NCI-H446 treated with DMSO at 0.1 percent for 48 hours (cell line): ENCODE results near the gene TTC7B.

Experiments
- DNase-seq: peaks from one replicate; lab custom pipeline; 2025; lab: John Stamatoyannopoulos, UW

Gene TTC7B

DNA sequence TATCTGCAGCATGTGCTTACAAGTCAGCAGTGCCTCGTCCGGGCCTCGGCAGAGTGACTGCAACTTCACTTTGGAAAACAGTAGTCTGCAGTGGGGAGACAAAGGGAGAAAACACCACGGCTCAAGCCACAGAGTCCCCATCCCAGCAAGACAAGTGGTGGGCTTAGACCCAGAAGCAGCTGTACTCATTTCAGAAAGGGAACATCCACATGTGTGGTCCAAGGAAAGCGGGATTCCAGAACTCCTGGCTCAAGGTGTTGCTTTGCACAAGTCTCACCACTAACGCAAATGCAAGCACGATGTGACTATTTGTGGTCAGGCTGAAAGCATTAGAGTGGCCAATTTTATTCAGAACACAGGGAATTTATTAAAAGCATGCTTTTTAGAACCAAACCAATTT lies 198.3 kb downstream of the TTC7B start:
- DNase-seq, result no peak

DNA sequence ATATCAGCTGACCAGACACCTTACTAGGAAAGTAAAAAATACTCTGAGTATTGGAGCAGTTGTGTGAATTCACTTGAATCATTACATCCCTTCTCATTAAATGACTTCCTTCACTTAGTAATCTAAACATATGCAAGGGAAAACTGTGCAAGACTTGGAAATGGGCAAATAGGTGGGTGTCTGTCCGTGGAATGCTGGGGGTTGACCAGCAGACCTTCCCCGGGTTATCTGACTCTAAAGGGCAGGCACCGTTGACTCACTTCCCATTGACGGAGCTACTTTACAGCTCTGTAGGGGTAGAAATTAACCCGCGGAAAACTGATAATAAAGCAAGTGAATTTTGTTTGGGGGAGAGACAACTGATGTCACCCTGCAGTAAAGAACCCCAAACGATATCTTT lies 199.3 kb downstream of the TTC7B start:
- DNase-seq, result no peak

DNA sequence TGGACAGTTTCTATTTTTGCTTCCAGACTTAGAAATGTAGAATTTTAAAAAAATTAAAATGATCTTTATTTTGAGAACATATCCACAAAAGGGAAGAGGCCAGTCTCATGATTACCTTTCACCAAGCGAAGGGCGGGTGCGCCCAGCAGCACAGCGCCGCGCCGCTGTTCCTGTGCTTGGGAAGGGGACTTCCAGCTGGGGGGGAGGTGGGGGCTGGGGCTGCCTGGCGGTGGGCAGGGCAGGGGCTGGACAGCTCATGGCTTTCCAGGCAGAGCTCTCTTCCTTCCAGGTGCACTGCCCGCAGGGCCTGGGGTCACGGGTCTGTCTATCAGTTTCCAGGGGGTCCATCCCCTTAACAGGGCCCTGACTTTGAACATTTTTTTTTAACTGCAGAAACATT lies 199.9 kb downstream of the TTC7B start:
- no peak for DNase-seq

DNA sequence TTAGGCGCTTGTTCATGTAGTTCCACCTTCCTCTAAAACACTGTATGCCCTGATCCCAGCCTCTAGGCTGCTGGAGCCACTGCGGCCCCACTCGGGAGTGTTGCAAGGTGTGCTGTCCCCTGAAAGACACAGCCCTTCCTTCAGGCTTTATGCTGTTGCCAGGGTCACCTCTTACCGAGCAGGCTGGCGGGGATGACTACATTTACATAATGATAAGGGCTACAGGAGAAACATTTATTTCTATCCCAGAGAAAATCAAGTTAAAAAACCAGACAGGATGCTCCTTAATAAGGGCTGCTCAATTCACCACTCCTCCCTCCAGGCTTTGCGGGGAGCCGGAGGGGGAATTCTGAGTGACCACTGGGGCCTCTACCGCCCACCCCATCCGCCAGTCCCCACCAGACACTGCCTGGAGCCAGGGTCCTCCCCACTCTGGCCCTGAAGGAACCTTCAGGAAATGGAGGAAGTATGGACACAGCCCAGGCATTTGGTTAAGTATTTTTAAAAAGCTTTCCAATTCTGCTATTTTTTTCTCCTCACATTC lies 200.6 kb downstream of the TTC7B start:
- DNase-seq, result no peak

DNA sequence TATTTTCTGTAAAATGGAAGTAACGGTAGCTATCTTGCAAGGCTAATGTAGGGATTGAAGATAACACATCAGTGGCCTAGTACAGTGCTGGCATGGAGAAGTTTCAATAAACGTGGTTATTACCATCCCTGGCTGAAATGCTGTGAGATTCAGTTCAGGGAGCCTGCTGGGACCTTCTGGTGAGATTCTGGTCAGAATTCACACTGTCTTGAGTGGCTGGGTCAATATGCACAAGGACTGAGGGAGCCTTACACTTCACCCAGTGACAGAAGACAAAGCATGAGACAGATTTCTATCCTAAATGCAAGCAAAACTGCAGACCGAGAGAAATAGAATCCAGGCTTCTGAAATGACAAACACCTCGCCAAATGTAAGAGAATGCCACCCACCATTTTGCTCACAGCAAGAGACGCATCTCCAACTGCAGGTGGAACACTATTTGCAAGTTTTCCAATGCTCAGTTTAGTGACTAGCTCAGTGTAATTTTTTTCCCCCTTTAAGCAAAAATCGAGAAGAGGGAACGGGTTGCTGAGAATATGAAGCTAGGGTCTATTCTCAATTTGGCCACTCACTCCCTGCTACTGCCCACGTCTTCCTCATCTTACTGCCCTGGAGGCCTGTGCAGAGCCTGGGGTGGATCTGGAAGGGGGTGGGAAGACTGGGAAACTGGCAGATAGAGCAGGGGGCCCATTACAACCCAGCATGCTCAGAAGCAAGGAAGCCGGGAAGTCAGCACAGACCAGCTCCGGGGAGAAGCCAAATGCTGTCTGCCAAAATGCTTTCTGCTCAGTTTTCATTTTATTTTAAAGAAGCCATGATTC lies 201.3 kb downstream of the TTC7B start:
- DNase-seq, result no peak

DNA sequence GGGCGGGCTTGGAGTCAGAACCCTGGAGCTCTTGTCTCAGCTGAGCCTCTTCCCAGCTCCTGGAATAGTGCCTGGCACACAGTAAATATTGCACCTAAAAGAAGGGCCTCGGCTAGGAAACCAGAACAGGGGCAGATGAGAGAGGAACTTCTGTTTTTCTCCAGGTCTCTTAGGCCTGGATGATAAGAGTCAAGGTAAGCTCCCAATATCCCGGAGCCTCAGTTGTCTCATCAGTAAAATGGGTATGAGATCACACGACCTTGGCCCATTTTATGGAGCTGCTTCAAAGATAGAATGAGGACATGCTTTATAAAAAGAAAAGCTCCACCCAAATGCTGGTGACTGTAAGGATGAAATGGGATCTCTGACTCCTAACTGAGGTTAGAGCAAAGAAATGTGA lies 202.2 kb downstream of the TTC7B start:
- DNase-seq, result no peak

DNA sequence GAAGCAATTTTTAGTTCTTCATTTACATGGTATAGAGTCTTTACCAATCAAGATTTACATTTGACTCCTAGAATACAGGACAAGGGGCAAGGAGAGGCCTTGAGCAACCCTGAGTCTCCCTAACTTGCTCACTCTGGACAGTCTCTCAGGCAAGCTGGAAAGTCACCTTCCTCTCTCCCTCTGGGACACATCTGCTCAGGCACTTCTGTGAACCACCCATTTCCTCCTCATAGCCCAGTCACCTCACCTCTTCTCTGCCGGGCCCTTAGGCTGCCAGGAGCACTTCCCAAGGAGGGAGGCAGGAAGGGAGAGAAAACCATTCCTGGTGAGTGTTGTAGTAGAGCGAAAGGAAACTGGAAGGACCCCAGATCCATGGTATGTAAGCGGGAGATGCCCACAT lies 202.8 kb downstream of the TTC7B start:
- DNase-seq, result no peak

DNA sequence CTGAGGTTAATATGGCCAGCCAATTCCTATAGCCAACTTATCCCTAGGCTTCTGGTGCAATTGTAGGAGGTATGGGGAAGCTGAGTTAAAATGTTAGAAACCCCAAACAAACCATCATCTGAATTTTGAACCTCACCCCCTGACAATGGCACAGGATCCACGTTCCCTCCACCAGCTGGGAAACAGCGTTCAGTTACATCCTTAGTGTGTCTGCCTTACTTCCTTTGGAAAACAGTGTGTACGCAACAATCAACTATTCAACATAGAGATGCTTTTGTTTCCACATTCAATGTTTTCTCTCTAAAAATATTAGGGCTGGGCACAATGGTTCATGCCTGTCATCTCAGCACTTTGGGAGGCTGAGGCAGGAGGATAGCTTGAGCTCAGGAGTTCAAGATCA lies 203.4 kb downstream of the TTC7B start:
- no peak for DNase-seq

DNA sequence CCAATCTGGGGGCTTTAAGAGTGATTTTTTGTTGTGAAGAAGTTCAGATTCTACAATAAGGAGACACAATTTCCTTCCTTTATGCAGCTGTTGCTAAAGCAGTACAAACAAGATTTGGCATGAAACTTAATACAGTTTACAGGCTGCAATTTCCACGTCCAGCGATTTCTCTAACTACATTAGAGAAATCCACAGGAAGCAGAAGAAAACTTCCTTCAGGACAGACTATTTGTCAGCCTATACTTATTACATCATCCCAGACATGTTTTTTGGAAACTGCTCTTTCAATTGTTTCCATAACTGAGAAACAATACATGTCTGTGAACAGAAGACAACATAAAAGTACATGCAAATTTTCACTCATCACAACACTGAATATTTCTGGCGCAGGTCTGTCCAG lies 204.3 kb downstream of the TTC7B start:
- no peak for DNase-seq

DNA sequence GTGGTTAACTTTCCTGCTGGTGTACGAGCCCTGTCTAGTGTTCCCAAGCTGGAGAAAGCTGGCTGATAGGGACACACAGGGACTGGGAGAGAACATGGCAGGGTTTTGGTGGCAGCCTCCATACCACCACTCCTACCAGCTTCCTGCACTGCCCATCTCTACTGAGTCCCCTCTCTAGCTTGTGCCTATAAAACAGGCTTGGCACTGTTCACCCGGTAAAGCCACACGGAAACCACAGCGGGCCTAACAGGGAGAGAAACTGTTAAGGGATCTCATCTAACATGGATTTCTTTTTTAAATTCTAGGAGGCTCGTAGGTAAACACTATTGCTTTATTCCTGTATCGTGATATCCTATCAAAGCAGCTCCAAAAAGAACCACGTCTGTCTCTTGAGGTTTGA lies 204.7 kb downstream of the TTC7B start:
- no peak for DNase-seq

DNA sequence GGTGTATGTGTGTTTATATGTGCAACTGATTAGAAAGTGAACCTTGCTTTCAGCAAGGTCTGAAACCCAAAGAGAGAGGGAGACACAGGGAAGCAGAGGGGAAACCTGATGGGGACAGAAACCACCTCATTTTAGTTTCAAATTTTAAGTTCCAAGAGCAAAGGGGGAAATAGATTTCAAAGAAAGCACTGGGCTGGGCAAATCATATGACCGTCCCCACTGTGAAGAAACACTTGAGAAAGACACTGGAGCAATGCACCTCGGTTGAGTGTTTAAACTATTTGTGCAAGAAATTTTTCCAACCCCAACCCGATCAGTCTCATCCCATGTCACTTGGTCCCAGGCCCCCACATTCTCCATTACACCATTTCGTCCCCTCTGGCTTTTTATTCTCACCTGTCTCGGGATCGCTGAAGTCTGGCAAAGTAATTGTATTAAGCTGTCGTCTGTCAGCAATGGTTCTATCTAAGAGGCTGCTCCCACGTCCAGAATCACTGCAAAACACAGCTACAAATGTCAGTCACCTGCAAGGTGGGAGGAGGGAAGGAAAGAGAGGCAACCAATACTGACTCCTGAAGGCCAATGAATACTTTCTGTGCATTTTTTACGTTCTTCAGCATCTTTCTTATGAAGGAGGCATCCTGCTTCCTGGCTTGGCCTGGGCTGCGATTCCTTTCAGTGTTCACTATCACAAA lies 205.7 kb downstream of the TTC7B start:
- no peak for DNase-seq

DNA sequence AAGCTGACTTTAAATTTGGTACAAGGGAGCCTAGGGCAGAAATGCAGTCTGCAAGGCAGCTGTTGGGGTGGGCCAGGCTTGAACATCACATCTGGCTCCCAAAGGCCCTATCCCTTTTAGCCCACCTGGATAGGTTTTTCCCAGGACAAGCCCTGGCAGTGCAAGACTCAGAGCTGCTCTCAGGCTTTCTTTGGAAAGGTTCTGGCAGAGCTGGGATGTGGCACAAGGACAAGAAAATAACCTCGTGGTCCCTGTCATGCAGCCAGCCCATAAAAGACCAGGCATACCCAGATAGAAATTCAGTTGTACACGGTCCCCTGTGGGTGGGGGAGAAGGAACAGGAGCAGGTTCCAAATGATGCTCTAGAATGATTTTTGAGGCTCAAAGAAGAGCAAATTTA lies 206.9 kb downstream of the TTC7B start:
- DNase-seq, result no peak

DNA sequence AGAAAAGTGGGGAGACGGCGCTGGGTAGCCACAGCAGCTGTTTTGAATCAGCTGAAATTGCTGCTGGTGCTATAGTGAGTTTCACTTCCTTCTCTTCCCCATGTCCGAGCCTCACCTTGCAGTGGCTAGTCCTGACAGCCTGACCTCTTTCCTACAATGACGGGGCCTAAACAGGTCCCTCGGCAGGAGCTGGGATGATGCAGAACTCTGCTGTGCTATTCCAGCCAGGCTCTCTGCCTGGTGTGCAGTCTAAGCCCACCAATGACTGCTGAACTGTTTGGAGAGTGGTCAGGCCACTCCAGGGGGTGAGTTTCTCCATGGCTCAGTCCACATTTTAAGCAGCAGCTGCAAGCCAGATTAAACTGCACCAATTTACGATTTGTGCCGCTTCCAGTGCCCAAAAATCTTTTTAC lies 207.3 kb downstream of the TTC7B start:
- DNase-seq, result no peak

DNA sequence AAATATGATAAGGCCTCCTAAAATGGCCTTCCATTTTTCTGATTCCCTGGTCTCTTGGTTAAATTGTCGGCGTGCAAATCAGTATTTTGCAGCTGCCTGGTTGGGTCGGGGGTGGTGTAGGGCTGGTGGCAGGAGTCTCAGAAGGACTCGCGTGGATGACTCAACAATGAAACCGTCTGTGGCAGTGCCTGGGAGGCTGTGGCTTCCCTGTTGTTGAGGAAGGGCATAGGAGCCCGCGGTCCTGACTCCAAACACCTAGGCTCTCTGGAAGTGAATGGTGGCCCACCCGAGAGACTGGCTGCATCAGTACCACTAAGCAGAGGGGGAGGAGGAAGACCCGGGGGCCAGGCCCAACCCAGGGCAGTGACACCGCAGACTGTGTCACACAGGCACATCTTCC lies 207.9 kb downstream of the TTC7B start:
- DNase-seq, result no peak

DNA sequence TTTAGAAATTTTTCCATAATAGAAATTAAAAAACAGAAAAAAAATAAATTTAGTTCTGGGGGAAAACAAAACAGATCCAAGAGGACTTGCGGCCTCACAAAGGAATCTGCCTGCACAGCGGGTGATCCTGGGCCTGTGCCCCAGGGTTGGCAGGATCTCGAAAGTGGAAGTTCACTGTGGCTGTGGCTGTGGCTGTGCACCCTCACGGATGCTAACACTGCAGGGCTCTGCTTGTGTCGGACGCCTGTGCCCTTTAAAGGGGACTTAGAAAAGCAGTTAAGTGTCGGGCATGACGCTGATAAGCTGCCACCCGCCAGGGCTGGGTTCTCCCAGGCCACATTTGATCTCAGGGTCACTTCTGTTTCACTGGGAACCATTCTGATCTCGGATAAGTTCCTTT lies 209.1 kb downstream of the TTC7B start:
- no peak for DNase-seq

DNA sequence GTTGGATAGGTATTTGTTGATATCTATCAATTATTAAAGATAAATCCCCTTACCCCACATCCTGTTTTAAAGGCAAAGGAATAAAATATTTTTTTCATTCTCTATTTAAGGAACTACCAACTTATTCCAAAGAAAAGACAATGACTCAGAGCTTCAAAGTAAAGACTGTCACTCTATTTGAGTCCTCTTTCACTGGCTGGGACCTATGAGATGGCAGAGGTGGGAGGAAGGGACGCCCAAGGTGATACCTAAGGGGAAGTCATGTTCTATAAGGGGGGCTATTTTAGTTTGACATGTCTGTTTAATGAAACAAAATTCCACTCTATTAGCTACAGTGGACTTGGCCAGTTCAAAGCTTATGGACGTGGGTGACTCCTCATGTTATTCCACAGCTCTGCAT lies 209.8 kb downstream of the TTC7B start:
- no peak for DNase-seq

DNA sequence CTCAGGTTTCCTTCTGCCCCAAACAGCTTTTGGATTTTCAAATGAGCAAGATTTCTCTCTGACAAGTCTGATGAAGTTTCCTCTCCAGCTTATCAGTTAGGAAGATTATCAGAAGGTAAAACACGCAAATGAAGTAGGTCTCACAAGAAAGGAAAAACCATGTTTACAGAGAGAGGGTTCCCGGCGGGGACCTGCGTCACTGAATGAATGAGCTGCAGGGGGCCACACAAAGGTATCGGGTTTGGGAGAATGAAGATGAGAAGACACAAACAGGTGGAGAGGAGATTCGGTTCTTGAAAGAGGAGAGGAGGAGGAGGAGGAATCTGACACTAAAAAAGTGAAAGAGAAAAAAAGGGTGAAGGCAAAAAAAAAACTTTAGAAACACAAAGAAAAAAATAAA lies 210.8 kb downstream of the TTC7B start:
- DNase-seq, result no peak

DNA sequence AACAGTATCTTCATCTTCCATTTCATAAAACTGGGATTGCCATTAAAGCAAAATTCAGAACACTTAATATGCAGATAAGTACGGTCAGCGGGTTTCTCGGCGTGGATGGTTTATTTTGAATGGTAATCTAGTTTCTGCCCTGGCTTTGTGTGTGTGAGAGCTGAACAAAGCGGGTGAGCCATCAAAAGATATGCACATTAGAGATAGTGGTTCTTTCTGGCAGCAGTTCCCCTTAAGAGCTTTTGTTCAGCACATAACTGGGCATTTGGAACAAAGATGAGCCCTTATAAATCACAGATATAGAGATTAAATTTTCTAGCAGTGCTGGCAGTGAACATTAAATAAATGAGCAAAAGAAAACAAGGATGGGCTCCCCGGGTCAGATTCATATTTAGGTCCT lies 211.9 kb downstream of the TTC7B start:
- DNase-seq, result no peak

DNA sequence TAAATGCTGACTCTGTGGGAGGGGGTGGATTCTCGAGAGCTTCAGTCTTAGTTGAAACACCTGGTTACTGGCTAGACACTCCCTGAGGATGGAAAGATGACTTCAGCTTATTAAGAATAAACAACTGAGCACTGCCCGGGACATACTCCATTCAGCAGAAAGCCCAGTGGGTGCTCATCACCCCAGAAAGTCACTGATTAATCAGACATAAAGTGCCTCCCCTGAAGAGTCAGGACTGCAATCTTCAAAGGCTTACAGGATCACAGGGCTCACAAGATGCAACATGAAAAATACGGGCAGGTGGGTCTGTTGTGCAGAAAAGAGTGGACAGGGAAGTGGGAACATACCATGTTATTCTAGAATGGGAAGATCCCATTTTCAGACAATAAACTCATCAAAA lies 212.4 kb downstream of the TTC7B start:
- no peak for DNase-seq

DNA sequence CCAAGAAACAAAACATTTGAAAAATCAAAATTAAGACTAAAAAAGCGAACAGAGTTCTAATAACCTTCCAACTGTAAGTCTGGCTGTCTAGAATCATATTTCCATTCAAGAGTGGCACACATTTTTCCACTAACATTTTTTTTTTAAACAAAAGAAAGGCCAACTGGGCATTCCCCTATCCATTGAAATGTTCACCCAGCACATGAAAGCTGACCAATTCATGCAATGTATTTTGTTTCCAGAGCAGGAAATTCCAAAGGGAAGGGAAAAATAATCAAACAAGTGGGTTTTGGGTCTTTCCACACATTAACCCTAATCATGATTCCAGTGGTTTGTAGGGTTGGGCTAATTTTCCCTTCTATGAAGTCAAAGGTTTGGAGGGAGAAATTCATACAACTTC lies 212.9 kb downstream of the TTC7B start:
- no peak for DNase-seq

DNA sequence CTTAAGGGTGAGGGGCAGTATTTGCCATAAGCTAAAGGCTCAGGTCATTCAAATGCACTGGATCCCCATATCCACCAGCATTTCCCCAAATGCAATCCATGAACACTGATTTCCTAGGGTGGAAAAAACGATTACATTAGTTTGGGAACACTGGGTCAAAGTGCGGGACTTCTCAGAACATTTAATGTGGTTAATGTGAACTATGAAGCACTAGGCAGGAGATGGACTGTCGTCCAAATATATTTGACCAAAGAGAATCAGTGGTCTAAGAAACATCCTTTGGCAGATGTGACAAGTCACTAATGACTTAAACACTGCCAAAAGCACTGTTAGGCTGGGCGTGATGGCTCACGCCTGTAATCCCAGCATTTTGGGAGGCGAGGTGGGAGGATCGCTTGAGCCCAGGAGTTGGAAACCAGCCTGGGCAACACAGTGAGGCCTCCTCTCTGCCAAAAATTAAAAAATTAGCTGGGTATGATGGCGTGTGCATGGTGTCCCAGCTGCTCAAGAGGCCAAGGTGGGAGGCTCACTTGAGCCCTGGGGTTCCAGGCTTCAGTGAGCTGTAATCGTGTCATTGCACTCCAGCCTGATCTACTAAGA lies 214.0 kb downstream of the TTC7B start:
- peak; percentile 94 for DNase-seq

DNA sequence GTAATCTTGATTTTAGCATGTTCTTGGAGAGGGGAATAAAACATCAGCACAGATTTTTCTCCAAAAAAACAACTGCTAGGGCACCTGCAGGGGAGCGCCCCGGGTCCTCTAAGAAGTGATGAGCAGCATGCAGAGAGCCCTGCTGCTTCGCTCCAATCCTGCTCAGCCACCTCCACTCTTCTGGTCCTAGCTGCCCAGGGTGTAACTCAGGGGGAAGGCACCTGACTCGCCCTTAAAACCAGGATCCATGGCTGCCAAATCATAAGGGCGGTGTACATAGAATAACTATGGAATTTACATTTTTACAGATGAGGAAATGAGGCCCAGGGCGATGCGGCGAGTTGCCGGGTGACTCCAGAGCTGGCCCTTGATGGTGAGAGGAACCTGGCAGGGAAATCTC lies 214.7 kb downstream of the TTC7B start:
- no peak for DNase-seq

DNA sequence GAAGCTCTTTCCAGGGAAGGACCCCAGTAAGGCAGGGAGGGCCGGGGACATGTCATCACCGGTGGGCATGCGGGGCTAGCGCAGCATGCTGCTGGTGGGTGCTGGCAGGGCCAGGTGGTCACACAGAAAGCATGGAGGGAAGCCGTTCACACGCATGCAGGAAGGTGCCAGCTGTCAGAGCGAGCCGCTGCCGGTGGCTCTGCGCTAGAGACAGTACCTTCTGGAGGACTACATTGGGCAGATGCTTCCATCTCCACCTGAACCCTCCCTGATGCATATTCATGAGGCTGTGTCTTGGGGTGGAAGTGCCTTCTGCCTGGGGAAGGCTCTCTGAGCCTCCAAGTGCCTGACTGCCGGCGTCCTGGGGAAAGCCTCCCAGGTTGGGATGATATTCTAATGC lies 215.6 kb downstream of the TTC7B start:
- DNase-seq, result no peak
